ENCODE results near the gene PNPT1. TPM values are rescaled to one million over a fixed set of nuclear protein-coding genes. Genes with fewer than 3 reads are reported as not detected.
"Not testable (repeated sequence)": the region's sequence is repeated elsewhere in the genome, so short reads cannot be mapped to it uniquely, and the experiment has no call there.

PNPT1 gene
- total and polyA plus RNA-seq, 2 of the 4 experiments (the other 2 are of a cell fraction): 11.2 to 14.3 TPM

GRCh38 chr2:55598056-55598795 lies 95.4 kb downstream of the PNPT1 start:
- peaks cover 7% of the 10 kb centered on the region; the same call in 1 of the 2 replicates for H3K9me1 ChIP-seq (ENCODE audit: insufficient read depth, low read length)
- H3K18ac ChIP-seq (ENCODE audit: low read depth, low read length): no peak overlapping the region
- TF ChIP-seq POLR2A (IDR thresholded peaks at IDR 0.05; ENCODE audit: low read depth, low read length) (no peak), RAD21 (IDR thresholded peaks at IDR 0.05; ENCODE audit: low read length) (no peak), CEBPB (IDR thresholded peaks at IDR 0.05; ENCODE audit: low read depth, low read length) (peak; percentile 49; the same call in 1 of the 2 replicates)
- no peak overlapping the region for H4K5ac ChIP-seq (ENCODE audit: low read depth, low read length)
- no peak overlapping the region for H3K4ac ChIP-seq (ENCODE audit: low read depth, low read length)
- no peaks in the 10 kb centered on the region for H3K9me3 ChIP-seq (ENCODE audit: control insufficient read depth, insufficient read depth, low read length)
- peaks cover 20% of the 10 kb centered on the region for H3K36me3 ChIP-seq (ENCODE audit: control insufficient read depth, insufficient read depth, low read length)
- ATAC-seq (ENCODE audit: low read depth): peak; percentile 21; the same call in 1 of the 2 replicates
- no peak overlapping the region for H3K27ac ChIP-seq (ENCODE audit: insufficient read depth, low read length)
- H2BK120ac ChIP-seq (ENCODE audit: low read depth, low read length): no peak overlapping the region
- no peak overlapping the region for H2BK5ac ChIP-seq (ENCODE audit: low read depth, low read length, poor library complexity, severe bottlenecking)
- no peak overlapping the region for H2BK20ac ChIP-seq (ENCODE audit: low read depth, low read length)
- in situ Hi-C loops (cut with MboI; ENCODE audit: low sequenced_read_pairs): no loop called here
- no peak overlapping the region for H3K4me2 ChIP-seq (ENCODE audit: low read depth, low read length)
- no CpG with 5 or more reads among the region's 11 CpGs for WGBS, 2 experiments (ENCODE audit: extremely low coverage in 2 of 2, insufficient read length in 1 of 2)
- intact Hi-C loops (cut with micrococcal nuclease): no loop called here
- no peak overlapping the region for H3K4me3 ChIP-seq (ENCODE audit: insufficient read depth, low read depth, low read length)
- CTCF ChIA-PET: no interaction called here
- no peak overlapping the region for H3K23ac ChIP-seq (ENCODE audit: low read depth, low read length)
- peak; percentile 6 for DNase-seq
- no peak overlapping the region for H2AK9ac ChIP-seq (replicated peaks; ENCODE audit: low read depth, low read length, poor library complexity)
- H2BK15ac ChIP-seq (ENCODE audit: low read depth, low read length): no peak overlapping the region
- 0 out of 2 replicates have a peak overlapping the region, but pooled peaks have one; percentile 19 for H2AK5ac ChIP-seq (ENCODE audit: low read depth, low read length)
- H2AFZ ChIP-seq (replicated peaks; ENCODE audit: low read length, poor library complexity): no peak overlapping the region
- dilution Hi-C loops (cut with HindIII; ENCODE audit: low sequenced_read_pairs, unreplicated experiment): no loop called here
- H3K27me3 ChIP-seq (ENCODE audit: control insufficient read depth, insufficient read depth, low read length): no peaks in the 10 kb centered on the region
- no peak overlapping the region for H4K8ac ChIP-seq (ENCODE audit: low read depth in 2 of 2, low read length in 2 of 2)
- H3K79me1 ChIP-seq (ENCODE audit: low read depth in 1 of 2, low read length in 2 of 2): peaks cover 22 to 39% of the 10 kb centered on the region in 2 experiments
- no peak overlapping the region for H3K14ac ChIP-seq (replicated peaks; ENCODE audit: low read depth, low read length)
- no peak overlapping the region for H4K91ac ChIP-seq (ENCODE audit: insufficient read depth, low read depth, low read length)
- no peak overlapping the region for H3K56ac ChIP-seq (ENCODE audit: extremely low read depth, insufficient read depth, low read length)
- H3K9ac ChIP-seq (ENCODE audit: low read depth, low read length): no peak overlapping the region
- TSS peak; percentile 78 for BruUV-seq (replicated peaks)
- H4K20me1 ChIP-seq (ENCODE audit: insufficient read depth, low read length): peaks cover 10% of the 10 kb centered on the region; the same call in 1 of the 2 replicates
- POLR2A ChIA-PET (ENCODE audit: unreplicated experiment): no interaction called here
- H3K4me1 ChIP-seq (ENCODE audit: control insufficient read depth, insufficient read depth, low read length): peaks cover 8% of the 10 kb centered on the region

GRCh38 chr2:55596795-55597194 lies 96.8 kb downstream of the PNPT1 start:
- H3K14ac ChIP-seq (replicated peaks; ENCODE audit: low read depth, low read length); H4K5ac ChIP-seq (ENCODE audit: low read depth, low read length); H3K4me1 ChIP-seq (ENCODE audit: control insufficient read depth, insufficient read depth, low read length); POLR2A ChIA-PET (ENCODE audit: unreplicated experiment); H3K56ac ChIP-seq (ENCODE audit: extremely low read depth, insufficient read depth, low read length); H2AK5ac ChIP-seq (ENCODE audit: low read depth, low read length); H4K8ac ChIP-seq (ENCODE audit: low read depth in 2 of 2, low read length in 2 of 2); H3K9ac ChIP-seq (ENCODE audit: low read depth, low read length); CTCF ChIA-PET; H2BK5ac ChIP-seq (ENCODE audit: low read depth, low read length, poor library complexity, severe bottlenecking); H3K27ac ChIP-seq (ENCODE audit: insufficient read depth, low read length); H3K4me3 ChIP-seq (ENCODE audit: insufficient read depth, low read depth, low read length); BruUV-seq (replicated peaks); H2BK15ac ChIP-seq (ENCODE audit: low read depth, low read length); H3K9me1 ChIP-seq (ENCODE audit: insufficient read depth, low read length); H2AK9ac ChIP-seq (replicated peaks; ENCODE audit: low read depth, low read length, poor library complexity); in situ Hi-C loops (cut with MboI; ENCODE audit: low sequenced_read_pairs); dilution Hi-C loops (cut with HindIII; ENCODE audit: low sequenced_read_pairs, unreplicated experiment); H3K4me2 ChIP-seq (ENCODE audit: low read depth, low read length); H4K91ac ChIP-seq (ENCODE audit: insufficient read depth, low read depth, low read length); H3K18ac ChIP-seq (ENCODE audit: low read depth, low read length); DNase-seq; intact Hi-C loops (cut with micrococcal nuclease); H3K27me3 ChIP-seq (ENCODE audit: control insufficient read depth, insufficient read depth, low read length); H4K20me1 ChIP-seq (ENCODE audit: insufficient read depth, low read length); H3K9me3 ChIP-seq (ENCODE audit: control insufficient read depth, insufficient read depth, low read length); H3K23ac ChIP-seq (ENCODE audit: low read depth, low read length); ATAC-seq (ENCODE audit: low read depth); H2BK120ac ChIP-seq (ENCODE audit: low read depth, low read length); H2AFZ ChIP-seq (replicated peaks; ENCODE audit: low read length, poor library complexity); H3K4ac ChIP-seq (ENCODE audit: low read depth, low read length); H2BK20ac ChIP-seq (ENCODE audit: low read depth, low read length): not testable (repeated sequence)
- peaks cover 13 to 26% of the 10 kb centered on the region in 2 experiments for H3K79me1 ChIP-seq (ENCODE audit: low read depth in 1 of 2, low read length in 2 of 2)
- H3K36me3 ChIP-seq (ENCODE audit: control insufficient read depth, insufficient read depth, low read length): peaks cover 11% of the 10 kb centered on the region
- WGBS, 2 experiments (ENCODE audit: extremely low coverage in 2 of 2, insufficient read length in 1 of 2): no CpG with 5 or more reads among the region's 6 CpGs

Data from IMR-90 (cell line).